22Rv1 (cell line): ENCODE data around the gene SLC25A21.

ENCODE experiments used
- ZFX ChIP-seq: fragments of 450-650 bp; IDR thresholded peaks from 2 replicates; pipeline ENCODE4 v1.6.1; 2017; ENCODE audit warnings: antibody characterized with exemption, borderline replicate concordance
- TF ChIP-seq, protein P1 (sequence below): fragments of 450-650 bp; IDR thresholded peaks from 2 replicates; pipeline ENCODE4 v1.5.1; 2017; ENCODE audit warnings: mild to moderate bottlenecking

DNA sequence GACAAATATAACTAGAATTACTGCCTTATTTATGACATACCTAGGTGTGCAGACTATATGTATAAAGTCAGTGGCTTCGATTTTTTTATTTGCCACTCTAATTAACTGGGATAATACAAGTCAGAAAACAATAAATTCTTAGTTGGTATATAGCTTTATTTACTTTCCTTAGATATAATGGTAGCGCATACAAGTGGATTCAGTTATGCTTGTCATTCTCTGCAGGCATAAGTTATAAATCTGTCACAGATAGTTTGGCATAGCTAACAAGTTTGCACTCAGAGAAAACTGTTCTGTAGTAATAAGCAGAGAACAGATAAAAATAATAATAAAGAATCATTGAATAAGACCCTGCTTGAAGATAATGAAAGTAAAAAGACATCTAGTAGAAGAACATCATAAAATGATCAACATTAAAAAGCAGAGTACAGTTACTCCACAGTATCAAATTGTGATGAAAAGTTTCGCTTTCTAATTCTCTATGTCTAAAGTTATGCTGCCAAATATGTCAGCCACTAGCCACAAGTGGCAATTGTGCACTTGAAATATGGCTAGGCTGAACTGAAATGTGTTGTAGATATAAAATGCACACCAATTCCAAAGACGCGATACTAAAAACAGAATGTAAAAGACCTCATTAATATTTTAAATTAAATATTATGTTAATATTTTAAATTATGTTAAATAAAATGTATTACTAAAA lies 224.1 kb downstream of the SLC25A21 start:
- TF ChIP-seq ZFX: no peak
- TF ChIP-seq, protein P1, sequence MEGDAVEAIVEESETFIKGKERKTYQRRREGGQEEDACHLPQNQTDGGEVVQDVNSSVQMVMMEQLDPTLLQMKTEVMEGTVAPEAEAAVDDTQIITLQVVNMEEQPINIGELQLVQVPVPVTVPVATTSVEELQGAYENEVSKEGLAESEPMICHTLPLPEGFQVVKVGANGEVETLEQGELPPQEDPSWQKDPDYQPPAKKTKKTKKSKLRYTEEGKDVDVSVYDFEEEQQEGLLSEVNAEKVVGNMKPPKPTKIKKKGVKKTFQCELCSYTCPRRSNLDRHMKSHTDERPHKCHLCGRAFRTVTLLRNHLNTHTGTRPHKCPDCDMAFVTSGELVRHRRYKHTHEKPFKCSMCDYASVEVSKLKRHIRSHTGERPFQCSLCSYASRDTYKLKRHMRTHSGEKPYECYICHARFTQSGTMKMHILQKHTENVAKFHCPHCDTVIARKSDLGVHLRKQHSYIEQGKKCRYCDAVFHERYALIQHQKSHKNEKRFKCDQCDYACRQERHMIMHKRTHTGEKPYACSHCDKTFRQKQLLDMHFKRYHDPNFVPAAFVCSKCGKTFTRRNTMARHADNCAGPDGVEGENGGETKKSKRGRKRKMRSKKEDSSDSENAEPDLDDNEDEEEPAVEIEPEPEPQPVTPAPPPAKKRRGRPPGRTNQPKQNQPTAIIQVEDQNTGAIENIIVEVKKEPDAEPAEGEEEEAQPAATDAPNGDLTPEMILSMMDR: no peak
